HL-60/S4 (cell line): Measurements from ENCODE around the gene CARD10.
"Not testable (repeated sequence)": the region's sequence is repeated elsewhere in the genome, so short reads cannot be mapped to it uniquely, and the experiment has no call there.

Experiments
- in situ Hi-C: fragments of 300-500 bp; cut with MboI; formaldehyde crosslinking; loops from 2 replicates; pipeline ENCODE4 v1.14.3; 2022; ENCODE audit warnings: low sequenced_read_pairs

The CARD10 gene

DNA sequence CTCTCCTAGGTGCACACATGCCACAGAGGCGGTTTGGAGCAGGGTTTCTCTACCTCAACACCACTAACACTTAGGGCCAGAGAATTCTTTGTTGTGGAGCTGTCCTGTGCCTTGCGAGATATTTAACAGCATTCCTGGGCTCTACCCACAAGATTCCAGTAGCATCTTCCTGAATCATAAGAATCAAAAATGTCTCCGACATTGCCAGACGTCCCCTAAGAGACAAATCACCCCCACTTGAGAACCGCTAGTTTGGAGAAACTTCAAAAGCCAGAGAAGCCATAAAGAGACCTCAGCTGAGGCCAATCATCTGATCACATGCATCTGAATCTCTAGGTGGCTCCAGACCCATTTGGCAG, 49.1 kb downstream of the CARD10 start:
- in situ Hi-C loops = no loop called here

DNA sequence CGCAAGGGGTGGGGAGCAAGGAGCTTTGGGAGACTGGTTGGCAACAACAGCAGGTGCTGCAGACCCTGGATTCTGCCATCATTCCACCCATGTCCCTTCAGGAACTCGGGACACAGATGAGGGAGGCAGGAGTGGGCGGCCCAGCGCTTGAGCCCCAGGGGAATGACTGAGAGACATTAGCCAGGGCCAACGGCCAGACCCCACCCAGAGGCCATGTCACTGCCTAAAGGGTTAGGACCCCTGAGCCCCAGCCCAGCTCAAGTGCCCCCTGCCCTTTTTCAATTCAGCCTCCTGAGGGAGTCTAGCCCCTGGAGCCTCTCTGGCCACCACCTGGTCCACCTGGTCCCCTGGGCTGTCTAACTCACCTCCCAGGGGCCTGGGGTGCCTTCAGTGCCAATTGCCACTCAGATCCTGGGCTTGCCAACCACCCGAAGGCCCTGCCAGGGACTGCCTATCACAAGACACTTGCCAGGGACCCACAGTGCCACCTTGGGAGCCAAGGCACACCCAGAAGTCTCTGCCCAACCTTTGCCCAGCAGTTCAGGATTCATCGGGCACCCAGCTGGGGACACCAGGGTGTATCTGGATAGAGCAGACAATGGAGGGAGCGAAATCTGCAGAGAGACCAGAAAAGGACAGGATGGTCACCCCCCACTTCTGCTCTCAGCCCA, 49.7 kb downstream of the CARD10 start:
- in situ Hi-C loops = no loop called here

DNA sequence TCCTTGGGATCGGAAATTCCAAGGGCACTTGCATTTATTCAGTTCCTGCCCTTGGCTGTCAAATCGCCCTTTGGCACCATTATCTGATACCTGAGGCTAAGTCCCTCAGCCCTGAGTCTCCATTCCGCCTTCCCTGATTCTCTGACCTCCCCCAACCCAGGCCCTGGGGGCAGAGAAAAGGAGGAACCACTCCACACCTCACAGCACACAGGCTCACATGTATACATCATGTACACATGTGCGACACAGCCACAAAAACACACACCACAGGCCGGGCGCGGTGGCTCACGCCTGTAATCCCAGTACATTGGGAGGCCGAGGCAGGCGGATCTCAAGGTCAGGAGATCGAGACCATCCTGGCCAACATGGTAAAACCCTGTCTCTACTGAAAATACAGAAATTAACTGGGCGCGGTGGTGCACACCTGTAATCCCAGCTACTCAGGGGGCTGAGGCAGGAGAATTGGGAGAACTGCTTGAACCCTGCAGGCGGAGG, 51.0 kb downstream of the CARD10 start:
- in situ Hi-C loops = not testable (repeated sequence)

DNA sequence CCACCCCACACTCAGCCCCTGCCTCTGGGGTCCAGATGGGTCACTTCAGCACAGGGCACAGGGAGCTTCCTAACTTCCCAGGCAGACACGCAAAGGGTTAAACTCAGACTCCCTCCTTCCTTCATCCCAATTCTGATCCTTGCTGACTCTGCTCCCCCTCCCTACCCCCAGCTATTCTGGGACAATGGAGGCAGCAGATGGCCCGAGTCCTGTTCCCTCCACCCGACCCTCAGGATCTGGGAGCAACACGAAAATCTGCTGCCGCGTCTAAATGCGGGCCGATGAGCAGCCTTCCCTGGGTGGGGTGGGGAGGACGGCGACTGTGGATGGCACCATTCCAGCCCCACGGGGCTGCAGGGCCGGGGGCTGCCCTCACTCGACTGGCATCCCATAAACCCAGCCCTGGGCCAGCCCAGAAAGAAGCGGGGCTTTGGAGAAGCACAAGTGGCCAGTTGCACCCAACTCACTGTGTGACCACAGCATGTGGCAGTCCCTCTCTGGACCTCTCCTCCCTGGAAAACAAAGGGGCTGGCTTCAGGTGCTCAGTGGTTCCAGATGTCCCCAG, 51.7 kb downstream of the CARD10 start:
- in situ Hi-C loops = no loop called here

DNA sequence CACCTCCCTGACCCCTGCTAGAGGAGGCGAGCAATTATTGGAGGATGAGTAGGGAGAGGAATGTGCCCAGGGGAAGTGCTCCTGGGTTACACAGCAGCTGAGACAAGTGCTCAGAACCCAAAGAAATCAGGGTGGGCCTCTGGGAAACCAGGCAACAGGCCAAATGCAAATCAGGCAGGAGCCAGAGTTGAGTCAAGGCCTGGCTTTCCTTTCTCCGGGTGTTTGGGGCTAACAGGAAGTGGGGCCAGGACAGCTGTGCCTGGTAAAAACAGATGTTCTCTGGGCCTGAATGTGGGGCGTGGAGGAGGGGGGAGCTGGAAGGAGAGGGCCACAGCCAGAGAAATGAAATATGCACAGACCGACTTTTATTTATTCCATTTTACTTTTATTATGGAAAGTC, 55.0 kb downstream of the CARD10 start:
- in situ Hi-C loops = no loop called here

DNA sequence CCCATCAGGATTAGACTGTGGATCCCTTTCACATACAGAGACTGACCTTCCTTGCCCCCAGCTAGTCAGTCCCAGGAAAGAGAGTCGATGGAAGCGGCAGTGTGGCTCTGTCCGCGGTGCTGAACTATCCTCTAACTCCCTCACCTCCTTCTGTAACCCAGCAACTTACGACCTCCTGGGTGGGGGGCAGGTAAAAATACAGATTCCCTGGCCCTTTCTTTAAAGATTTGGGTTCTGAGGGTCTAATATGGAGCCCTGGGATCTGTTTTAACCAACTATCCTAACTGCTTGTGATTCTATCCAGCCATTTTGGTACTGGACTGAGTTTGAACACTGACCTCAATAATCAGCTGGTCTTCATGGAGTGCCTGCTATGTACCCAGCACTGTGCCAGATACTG, 56.2 kb downstream of the CARD10 start:
- in situ Hi-C loops = no loop called here

DNA sequence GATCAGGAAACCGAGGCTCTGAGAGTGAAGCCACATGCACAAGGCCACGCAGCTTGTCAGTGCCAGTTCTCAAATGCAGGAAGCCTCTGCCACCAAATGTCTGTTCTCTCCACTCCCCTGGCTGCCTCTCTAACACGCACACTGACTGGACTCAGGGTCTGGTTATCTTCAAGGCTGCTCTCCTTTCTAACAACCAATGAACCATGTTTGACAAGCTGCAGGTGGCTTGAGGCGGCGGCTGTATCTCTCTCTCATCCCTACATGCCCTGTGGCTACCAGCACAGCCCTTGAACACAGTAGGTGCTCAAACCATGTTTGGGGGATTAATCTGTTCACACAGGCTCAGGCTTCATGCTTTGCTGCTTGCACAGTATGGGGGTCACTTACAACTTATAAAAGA, 56.8 kb downstream of the CARD10 start:
- in situ Hi-C loops = no loop called here

DNA sequence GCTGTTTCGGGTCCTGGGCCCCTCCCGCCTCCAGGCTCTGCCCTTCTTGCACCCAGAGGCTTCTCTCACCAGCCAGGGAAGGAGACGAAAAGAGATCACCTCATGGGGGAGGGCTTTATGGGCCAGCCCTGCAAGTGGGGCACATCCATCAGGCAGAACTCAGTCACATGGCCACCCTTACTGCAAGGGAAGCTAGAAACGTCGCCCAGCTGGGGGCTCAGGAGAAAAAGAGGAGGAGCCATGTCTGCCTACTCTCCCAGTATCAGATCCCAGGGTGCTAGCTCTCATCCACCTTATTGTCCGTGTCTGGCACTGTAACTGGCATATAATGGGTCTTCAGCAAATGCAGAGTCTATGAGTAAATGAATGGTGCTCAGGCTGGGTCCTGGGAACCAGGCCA, 57.3 kb downstream of the CARD10 start:
- in situ Hi-C loops = no loop called here

DNA sequence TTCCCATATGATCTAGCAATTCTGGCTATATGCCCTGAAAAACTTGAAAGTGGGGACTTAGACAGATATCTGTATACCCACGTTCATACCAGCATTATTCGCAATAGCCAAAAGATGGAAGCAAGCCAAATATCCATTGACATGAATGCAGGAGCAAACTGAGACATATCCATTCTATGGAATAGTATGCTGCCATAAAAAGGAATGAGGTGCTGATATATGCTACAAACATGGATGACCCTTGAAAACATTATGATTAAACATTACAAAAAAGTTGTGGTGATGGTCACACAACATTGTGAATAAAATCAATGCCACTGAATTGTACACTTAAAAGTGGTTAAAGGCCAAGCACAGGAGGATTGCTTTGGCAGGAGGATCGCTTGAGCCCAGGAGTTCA, 58.5 kb downstream of the CARD10 start:
- in situ Hi-C loops = no loop called here

DNA sequence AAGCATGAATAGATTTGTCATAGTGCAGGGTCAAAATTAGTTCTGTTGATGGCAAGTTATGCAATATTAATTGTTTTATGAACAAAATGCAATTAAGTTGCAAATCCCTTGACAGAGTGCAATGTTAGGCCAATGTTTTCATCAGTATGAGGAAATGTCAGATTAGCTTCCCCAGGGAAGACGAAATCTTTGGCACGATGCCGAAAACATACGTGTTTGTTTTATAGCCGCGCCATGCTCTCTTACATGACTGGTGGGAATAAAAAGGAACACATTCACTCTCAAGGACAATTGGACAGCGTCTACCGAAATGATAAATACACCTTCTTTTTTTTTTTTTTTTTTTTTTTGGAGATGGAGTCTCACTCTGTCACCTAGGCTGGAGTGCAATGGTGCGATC, 60.0 kb downstream of the CARD10 start:
- in situ Hi-C loops = no loop called here

DNA sequence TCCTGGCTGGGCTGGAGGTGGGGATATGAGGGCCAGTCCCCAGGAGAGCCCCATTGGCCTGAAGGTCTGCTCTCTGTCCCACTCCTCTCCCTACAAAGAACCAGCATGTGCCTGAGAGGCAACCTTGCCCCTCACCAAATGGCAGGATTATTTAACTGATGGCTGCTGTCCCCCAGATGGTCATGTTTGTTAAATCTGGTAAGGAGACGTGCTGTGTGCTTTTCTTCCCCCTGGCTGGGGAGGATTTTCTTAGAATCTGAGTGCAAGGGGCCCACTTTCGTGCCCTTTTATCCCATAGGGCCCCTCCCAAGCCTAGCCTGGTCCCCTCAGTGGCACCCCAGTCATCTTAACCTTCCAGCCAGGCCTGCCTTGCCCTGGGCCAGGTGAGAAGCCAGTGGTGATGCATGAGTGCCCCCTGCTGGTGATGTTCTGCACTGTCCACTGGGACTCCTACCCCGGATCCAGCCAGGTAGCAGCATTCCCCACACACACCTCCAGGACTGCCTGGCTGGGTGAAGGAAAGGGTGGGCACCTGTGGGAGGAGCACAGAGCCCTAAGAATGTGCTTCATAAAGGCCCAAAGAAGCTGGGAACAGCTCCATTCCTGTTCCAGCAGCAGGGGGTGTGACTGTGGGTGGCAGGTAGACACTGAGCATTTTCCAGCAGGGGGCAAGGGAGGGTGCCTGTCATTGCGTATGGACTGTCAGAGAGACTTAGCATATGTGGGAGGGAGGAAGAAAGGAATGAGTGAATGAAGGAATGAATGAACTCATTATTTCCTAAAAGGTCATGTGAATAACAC, 61.9 kb downstream of the CARD10 start:
- in situ Hi-C loops = no loop called here

DNA sequence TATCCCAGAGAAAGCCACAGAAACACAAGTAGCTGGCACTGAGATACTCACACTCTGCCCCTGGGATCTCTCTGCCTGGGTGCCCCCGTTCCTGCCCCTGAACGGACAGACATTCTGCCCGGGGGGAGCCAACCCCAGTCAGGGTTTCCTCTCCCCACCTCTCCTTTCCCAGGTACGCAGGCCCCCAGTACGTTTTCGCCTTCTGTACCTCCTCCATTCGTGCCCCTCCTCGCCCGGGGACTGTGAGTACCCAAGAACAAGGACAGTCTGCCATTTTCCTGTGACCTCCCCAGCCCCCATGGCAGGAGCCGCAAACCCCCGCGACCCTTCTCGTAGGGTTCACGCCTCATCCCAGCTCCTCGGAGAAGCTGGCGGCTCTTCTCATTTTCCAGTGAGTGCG, 62.9 kb downstream of the CARD10 start:
- in situ Hi-C loops = no loop called here

DNA sequence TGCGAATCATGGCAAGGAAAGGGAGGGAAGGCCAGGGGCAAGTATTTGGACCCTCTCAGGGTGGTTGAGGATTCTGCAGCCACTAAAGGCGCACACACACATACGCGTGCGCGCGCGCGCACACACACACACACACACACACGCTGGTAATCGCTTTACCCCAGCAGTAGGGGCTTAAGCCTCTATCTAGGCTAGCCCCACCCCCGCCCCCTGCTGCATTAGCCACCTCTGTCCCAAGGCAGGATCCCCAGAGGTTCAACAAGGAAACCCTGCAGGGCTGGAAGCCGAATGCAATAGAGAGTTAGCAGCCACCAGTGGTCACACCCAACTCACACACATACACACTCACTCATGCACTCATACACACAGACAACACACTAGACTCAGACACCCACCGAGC, 63.3 kb downstream of the CARD10 start:
- in situ Hi-C loops = no loop called here

DNA sequence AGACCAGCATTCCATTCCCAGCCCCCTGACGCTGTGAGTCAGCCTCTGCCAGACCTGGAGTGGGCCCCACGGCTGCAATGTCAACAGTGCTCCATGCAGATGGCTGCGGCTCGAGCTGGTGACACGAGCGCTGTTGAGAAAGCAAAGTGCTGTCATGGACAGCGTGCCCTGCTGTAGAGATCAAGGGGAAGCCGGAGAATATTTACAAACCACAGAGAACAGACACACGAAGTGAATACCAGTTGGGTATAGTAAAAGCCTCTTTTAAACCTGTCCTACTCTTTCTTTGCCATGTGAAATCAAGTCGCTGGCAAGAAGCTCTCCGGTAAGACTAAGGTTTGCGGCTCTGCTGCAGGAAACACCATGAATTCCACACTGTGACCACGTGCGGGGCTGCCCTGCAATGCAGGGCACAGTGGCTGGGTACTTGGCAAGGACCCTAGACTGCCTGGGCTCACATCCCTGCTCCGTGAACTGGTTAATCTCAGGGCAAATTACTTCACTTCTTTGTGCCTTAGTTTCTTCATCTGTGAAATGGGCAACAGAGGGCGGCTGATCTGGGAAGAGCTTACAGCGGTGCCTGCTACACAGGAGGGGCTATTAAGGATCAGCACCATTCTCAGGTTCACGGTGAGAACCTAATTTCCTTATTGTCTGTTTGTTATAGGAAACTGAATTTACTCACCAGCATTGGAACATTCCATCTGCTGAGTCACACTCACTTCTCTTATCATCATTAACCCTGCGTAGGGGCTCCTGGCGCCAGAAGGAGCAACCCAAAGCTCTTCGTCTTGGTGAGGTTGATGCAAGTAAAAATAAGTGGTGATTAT, 64.1 kb downstream of the CARD10 start:
- in situ Hi-C loops = no loop called here

DNA sequence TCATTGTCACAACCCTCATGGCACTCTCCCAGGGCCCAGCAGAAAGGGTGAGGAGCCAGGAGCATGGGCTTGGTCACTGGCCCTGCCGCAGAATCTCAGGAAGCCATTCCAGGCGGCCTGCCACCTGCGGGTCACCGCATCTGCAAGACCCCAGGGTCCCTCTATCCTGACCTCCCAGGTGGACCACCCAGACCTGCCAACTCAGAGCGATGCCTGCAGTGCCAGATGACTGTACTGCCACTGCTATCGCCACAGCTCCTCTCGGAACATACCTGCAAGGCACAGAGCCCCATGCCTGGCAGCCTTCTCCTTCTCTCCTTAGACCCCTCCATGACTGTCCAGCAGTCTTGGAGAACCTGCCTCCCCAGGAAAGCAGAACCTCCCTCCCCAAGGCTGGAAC, 65.5 kb downstream of the CARD10 start:
- in situ Hi-C loops = no loop called here

DNA sequence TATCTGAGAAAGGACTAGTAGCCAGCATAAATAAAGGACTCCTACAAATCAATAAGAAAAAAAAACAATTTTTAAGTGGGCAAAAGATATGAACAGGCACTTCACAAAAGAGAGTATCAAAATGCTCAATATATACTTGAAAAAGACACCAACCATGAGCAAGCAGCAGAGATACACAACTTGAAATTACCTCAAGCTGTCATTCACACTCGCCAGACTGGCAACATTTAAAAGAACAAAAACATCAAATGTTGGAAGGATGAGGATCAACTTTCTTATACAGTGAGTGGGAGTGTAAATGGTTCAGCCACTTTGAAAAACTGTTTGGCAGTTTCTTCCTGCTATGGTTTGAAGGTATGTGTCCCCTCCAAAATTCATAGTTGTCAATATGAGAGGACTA, 68.0 kb downstream of the CARD10 start:
- in situ Hi-C loops = no loop called here

DNA sequence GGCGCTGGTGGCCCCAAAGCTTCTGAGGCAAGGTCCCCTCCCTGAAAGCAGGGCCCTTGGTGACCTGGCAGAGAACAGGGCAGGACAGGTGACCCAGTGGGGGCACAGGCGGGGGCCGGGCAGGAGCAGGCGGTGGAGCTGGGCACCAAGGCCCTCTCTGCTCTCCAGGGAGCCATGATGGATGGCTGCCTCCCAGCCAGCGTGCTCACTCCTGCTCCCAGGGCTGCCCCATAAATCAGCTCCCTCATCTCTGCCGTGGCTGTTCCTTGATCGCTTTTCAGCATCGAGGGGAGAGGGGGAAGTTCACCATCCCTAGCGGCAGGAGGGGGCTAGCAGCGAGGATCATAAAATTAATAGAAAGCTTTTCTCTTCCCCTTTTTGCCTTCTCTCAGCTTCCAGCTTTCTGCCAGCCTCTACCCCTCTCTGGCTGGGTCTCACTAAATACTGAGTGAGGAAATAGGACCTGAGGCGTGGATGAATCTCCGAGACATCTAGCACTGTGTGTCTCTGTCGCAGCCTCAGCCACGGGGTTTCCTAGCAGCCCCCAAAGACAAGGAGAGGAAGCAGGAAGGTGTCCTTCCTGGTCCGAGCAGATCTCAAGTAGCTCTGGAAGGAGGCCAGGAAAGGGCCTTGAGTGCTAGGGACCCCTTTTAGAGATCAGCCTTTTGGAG, 69.7 kb downstream of the CARD10 start:
- in situ Hi-C loops = loop anchor here (5.0 kb wide), 1 partner anchor 127 kb away; no protein-coding TSS in a partner anchor

DNA sequence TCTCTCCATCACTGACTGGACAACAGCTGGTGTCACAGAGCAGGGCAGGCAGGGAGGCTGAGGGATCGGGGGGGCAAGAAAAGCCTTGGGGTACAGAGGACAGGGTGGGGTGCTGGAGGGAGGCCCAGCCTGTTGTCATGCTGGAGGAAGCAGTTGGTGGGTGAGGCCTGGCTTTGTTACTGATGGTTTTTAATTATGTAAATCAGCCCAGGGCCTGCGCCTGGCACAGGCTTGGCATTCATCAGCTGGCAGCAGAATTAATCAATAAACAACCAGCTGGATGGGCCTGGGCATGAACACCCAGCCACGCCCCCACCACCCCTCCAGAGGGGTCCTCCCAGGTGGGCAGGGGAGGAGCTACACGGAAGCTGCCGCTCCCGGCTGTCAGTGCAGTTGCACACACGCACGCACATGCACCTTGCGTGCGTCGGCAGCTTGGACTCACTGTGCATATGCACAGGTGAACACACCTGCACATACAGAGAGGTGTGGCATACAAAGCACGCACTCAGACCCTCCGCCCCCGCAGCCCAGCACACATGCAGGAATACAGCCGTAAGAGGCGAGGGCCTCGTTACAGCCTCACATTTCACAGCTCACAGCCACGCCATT, 70.6 kb downstream of the CARD10 start:
- in situ Hi-C loops = loop anchor here (5.0 kb wide), 1 partner anchor 126 kb away; no protein-coding TSS in a partner anchor

DNA sequence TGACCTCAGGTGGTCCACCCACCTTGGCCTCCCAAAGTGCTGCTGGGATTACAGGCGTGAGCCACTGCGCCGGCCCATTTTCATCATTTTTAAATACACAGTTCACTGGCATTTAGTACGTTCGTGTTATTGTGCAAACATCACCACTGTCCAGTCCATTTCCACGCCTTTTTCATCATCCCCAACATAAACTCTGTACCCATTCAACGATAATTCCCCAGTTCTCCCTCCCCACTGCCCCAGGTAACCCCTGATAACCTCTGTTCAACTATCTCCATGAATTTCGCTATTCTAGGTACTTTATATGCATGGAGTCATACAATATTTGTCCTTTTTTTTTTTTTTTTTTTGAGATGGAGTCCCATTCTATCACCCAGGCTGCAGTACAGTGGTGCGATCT, 73.7 kb downstream of the CARD10 start:
- in situ Hi-C loops = loop anchor here (5.0 kb wide), 1 partner anchor 123 kb away; no protein-coding TSS in a partner anchor

DNA sequence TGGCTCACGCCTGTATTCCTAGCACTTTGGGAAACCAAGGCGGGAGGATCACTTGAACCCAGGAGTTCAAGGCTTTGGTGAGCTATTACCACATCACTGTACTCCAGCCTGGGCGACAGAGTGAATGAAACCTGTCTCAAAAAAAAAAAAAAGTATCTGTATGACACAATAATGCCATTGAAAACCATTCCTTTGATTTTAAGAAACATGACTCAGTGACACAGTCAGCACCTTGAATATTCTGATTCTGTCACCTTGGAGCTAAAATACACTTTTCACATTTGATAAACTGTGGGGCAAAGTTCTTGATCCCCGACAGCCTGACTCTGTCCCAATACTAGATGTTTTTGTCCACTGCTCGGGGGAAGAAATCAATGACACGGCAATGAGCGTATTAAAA, 75.2 kb downstream of the CARD10 start:
- in situ Hi-C loops = no loop called here
